ENCODE results near the gene USF2.

USF2 gene

DNA sequence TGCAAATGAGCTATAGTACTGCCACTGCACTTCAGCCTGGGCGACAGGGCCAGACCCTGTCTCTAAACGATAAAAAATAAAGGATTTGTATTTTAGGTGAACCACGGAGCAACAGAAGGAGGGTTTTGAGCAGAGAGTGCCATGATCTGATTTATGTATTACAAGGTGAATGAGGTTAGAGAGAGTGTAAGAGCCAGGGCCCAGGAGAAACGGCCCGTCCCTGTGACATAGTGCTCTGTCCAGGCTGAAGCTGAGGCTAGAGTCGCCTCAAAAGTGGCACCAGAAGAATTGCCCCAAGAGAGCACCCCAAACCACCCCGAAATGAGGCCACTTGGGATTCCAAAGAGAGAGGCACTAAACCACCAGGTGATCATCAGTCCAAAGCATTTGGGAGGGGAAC, 40.1 kb downstream of the USF2 start:
- no peak overlapping the region for H3K27ac ChIP-seq
- TF ChIP-seq ZFX (IDR thresholded peaks at IDR 0.05) (no peak), CTCF (conservative IDR thresholded peaks at IDR 0.05) (no peak)

GRCh38 chr19:35309481-35310279, 40.9 kb downstream of the USF2 start:
- TF ChIP-seq ZFX (IDR thresholded peaks at IDR 0.05) (no peak), CTCF (conservative IDR thresholded peaks at IDR 0.05) (no peak)
- H3K27ac ChIP-seq = no peak overlapping the region

DNA sequence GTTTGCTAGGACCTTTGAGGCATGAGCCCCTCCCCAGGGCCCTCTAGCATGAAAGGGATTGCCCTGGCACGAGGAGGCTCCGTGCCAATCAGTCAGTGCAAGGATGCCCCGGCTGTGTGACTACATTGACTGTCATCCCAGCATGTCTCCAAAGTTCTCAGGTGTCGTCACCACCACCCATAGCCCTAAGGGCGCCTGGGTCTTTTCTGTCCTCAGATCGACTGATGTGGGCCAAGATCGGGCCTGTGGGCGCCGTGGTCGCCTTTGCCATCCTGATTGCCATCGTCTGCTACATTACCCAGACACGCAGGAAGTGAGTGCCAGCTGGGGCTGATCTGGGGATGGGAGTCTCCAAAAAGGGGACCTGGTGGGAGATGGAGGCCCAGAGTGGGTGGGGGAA, 41.6 kb downstream of the USF2 start:
- no peak overlapping the region for H3K27ac ChIP-seq
- TF ChIP-seq CTCF (conservative IDR thresholded peaks at IDR 0.05) (no peak), ZFX (IDR thresholded peaks at IDR 0.05) (no peak)

GRCh38 chr19:35310811-35311465, 42.2 kb downstream of the USF2 start:
- no peak overlapping the region for H3K27ac ChIP-seq
- TF ChIP-seq ZFX (IDR thresholded peaks at IDR 0.05) = no peak
- no peak for TF ChIP-seq CTCF (conservative IDR thresholded peaks at IDR 0.05)

GRCh38 chr19:35311901-35312665, 43.3 kb downstream of the USF2 start:
- H3K27ac ChIP-seq = no peak overlapping the region

GRCh38 chr19:35313587-35313986, 44.8 kb downstream of the USF2 start:
- TF ChIP-seq CTCF (conservative IDR thresholded peaks at IDR 0.05) (no peak), ZFX (IDR thresholded peaks at IDR 0.05) (no peak)
- H3K27ac ChIP-seq = no peak overlapping the region

More at GRCh38 chr19:35311901-35312665, 43.3 kb downstream of the USF2 start:
- TF ChIP-seq ZFX (IDR thresholded peaks at IDR 0.05) = no peak
- no peak for TF ChIP-seq CTCF (conservative IDR thresholded peaks at IDR 0.05)

DNA sequence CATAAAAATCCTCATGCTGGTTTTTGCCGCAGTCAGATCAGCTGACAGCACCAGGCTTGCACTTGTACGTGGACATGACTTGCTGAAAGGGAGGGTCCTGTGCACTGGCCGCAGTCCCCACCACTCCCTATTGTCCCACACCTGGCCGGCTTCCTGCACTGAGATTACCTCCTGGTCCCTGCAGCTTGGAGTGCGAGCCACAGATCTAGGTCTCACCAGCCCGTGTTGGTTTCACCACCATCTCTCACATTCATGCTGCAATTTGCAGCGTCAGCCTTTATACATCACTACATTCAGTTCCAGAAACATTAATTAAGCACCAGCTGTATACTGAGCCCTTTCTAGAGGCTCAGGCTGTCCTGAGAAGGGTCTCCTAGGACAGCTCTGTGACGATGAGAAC, 45.3 kb downstream of the USF2 start:
- H3K27ac ChIP-seq = no peak overlapping the region
- TF ChIP-seq ZFX (IDR thresholded peaks at IDR 0.05) (no peak), CTCF (conservative IDR thresholded peaks at IDR 0.05) (no peak)
